Aorta (tissue), 5 donors: Measurements from ENCODE around the gene ERBB4. TPM values are rescaled to one million over a fixed set of nuclear protein-coding genes. Genes with fewer than 3 reads are reported as not detected.

ENCODE experiments used
- ATAC-seq: fragments of 200-7000 bp; cut with Tn5 transposase; one replicate; pipeline ENCODE4 v1.9.1; 2022; ENCODE audit warnings: moderate library complexity; ENCODE audit not compliant: low FRiP score
- DNase-seq, 2 donors: peaks; one replicate each; pipeline ENCODE4 v3.0.0-alpha.2; 2020
- H3K27ac ChIP-seq, 2 donors: one replicate each; pipeline ENCODE4 v1.5.1; 2013; ENCODE audit warnings: low read length in 2 of 2, mild to moderate bottlenecking in 2 of 2, moderate library complexity in 2 of 2, control low read depth in 1 of 2, inconsistent platforms in 1 of 2, low read depth in 1 of 2
- H3K27me3 ChIP-seq, 2 donors: one replicate each; pipeline ENCODE4 v1.6.1; 2013; ENCODE audit warnings: control low read depth in 1 of 2, low read length in 1 of 2, mild to moderate bottlenecking in 1 of 2, moderate library complexity in 1 of 2; ENCODE audit not compliant: insufficient read depth in 2 of 2, control insufficient read depth in 1 of 2
- H3K36me3 ChIP-seq, 2 donors: one replicate each; pipeline ENCODE4 v1.6.1; 2013; ENCODE audit warnings: control low read depth in 1 of 2, low read length in 1 of 2, mild to moderate bottlenecking in 1 of 2; ENCODE audit not compliant: insufficient read depth in 2 of 2, control insufficient read depth in 1 of 2
- H3K4me1 ChIP-seq, 2 donors: one replicate each; pipeline ENCODE4 v1.6.1; 2013; ENCODE audit warnings: low read length in 2 of 2, control low read depth in 1 of 2, mild to moderate bottlenecking in 1 of 2, moderate library complexity in 1 of 2; ENCODE audit not compliant: insufficient read depth in 2 of 2, control insufficient read depth in 1 of 2
- H3K4me3 ChIP-seq, 2 donors: one replicate each; pipeline ENCODE4 v1.5.1; 2013; ENCODE audit warnings: low read length in 2 of 2, control low read depth in 1 of 2, mild to moderate bottlenecking in 1 of 2
- H3K9me3 ChIP-seq: one replicate; pipeline ENCODE4 v1.6.1; 2013; ENCODE audit warnings: mild to moderate bottlenecking, low read length; ENCODE audit not compliant: control insufficient read depth
- WGBS, 2 donors: extraction: QIAGEN DNeasy Blood & Tissue Kit; methylation state at CpG; one replicate each; pipeline ENCODE4 v1.1.7; 2013; 5-methylcytosine and 5-hydroxymethylcytosine counted together
- intact Hi-C, 2 donors: fragments of 100-400 bp; cut with DNase I; formaldehyde crosslinking; loops; one replicate each; pipeline versions ENCODE4 v1.14.2 to v1.15.0; 2022
- polyA plus RNA-seq, 2 donors: library from polyadenylated mRNA; stranded (reverse); fragments of 200-250 nt; gene quantifications; one replicate each; pipeline ENCODE4 v1.2.3, GENCODE V29; 2013
- total RNA-seq, 2 donors: library from RNA; stranded (reverse); fragmentation: NEBNext Ultra II Directional; extraction: Animal tissue kit (Norgen Biotek cat#: 25700); gene quantifications; one replicate each; pipeline ENCODE4 v1.2.1, GENCODE V29; 2021
- donor health status: healthy with polysubstance abuse.
- donor health status: Bipolar disorder and iron deficiency.
- donor health status: DM: no; HTN: no; CAD: no.
- donor health status: DM: no; HTN: no; CAD: no.
- donor health status: DM: yes; HTN: yes; CAD: no.

The ERBB4 gene
- total and polyA plus RNA-seq, 4 donors: 1.3 to 42.0 (median 15.0) TPM

- no peaks in the 10 kb centered on the region for H3K27me3 ChIP-seq
- 92 to 96% methylated on average over 2 of the region's 2 CpGs for WGBS, 2 donors
- intact Hi-C loops: no loop called here
- no peak overlapping the region for H3K27ac ChIP-seq
- H3K9me3 ChIP-seq: no peaks in the 10 kb centered on the region
- DNase-seq (no peak), ATAC-seq (no peak)
- no peaks in the 10 kb centered on the region for H3K4me1 ChIP-seq
- H3K4me3 ChIP-seq: no peak overlapping the region
- H3K36me3 ChIP-seq: no peaks in the 10 kb centered on the region
Observed at GRCh38 chr2:211487733-211488132, 1050.9 kb downstream of the ERBB4 start.

GRCh38 chr2:211479536-211480150 lies 1059.0 kb downstream of the ERBB4 start:
- intact Hi-C loops: no loop called here
- H3K9me3 ChIP-seq: no peaks in the 10 kb centered on the region
- WGBS, 2 donors: 69 to 93% methylated on average over 3 of the region's 3 CpGs
- no peaks in the 10 kb centered on the region for H3K27me3 ChIP-seq
- H3K36me3 ChIP-seq: no peaks in the 10 kb centered on the region
- DNase-seq: no peak
- no peak overlapping the region for H3K27ac ChIP-seq
- no peak overlapping the region for H3K4me3 ChIP-seq
- no peak for ATAC-seq
- peaks cover 0 to 7% of the 10 kb centered on the region in 2 donors for H3K4me1 ChIP-seq

- ATAC-seq (no peak), DNase-seq (no peak)
- Histone ChIP-seq H3K27ac (no peak overlapping the region), H3K36me3 (no peaks in the 10 kb centered on the region), H3K4me1 (peaks cover 2 to 16% of the 10 kb centered on the region in 2 donors), H3K27me3 (no peaks in the 10 kb centered on the region), H3K4me3 (no peak overlapping the region), H3K9me3 (no peaks in the 10 kb centered on the region)
- intact Hi-C loops: no loop called here
- WGBS, 2 donors: 15 to 19% methylated on average over 2 of the region's 2 CpGs
Observed at GRCh38 chr2:211477537-211478275, 1060.9 kb downstream of the ERBB4 start.

GRCh38 chr2:211473116-211473515 lies 1065.5 kb downstream of the ERBB4 start:
- Histone ChIP-seq H3K27me3 (no peaks in the 10 kb centered on the region), H3K4me3 (no peak overlapping the region), H3K27ac (no peak overlapping the region), H3K36me3 (no peaks in the 10 kb centered on the region), H3K4me1 (peaks cover 2 to 13% of the 10 kb centered on the region in 2 donors), H3K9me3 (no peaks in the 10 kb centered on the region)
- DNase-seq (no peak), ATAC-seq (no peak)
- intact Hi-C loops: no loop called here

GRCh38 chr2:211469664-211470059 lies 1068.9 kb downstream of the ERBB4 start:
- DNase-seq (no peak), ATAC-seq (no peak)
- Histone ChIP-seq H3K36me3 (no peaks in the 10 kb centered on the region), H3K27ac (no peak overlapping the region), H3K27me3 (no peaks in the 10 kb centered on the region), H3K4me1 (peaks cover 3 to 11% of the 10 kb centered on the region in 2 donors), H3K4me3 (no peak overlapping the region), H3K9me3 (no peaks in the 10 kb centered on the region)
- WGBS, 2 donors: 93% methylated on average over 3 of the region's 3 CpGs
- intact Hi-C loops: no loop called here

- no peaks in the 10 kb centered on the region for H3K9me3 ChIP-seq
- DNase-seq: no peak
- intact Hi-C loops: no loop called here
- no peaks in the 10 kb centered on the region for H3K36me3 ChIP-seq
- H3K27ac ChIP-seq: no peak overlapping the region
- H3K4me1 ChIP-seq: peaks cover 3 to 11% of the 10 kb centered on the region in 2 donors
- no peaks in the 10 kb centered on the region for H3K27me3 ChIP-seq
- H3K4me3 ChIP-seq: no peak overlapping the region
- 81 to 88% methylated on average over 4 of the region's 4 CpGs for WGBS, 2 donors
- no peak for ATAC-seq
Observed at GRCh38 chr2:211468877-211469663, 1069.5 kb downstream of the ERBB4 start.

GRCh38 chr2:211468217-211468616 lies 1070.4 kb downstream of the ERBB4 start:
- no peak for DNase-seq
- Histone ChIP-seq H3K27me3 (no peaks in the 10 kb centered on the region), H3K4me1 (peaks cover 3 to 4% of the 10 kb centered on the region in 2 donors), H3K36me3 (no peaks in the 10 kb centered on the region), H3K27ac (no peak overlapping the region), H3K9me3 (no peaks in the 10 kb centered on the region), H3K4me3 (no peak overlapping the region)
- intact Hi-C loops: no loop called here
- 76 to 78% methylated on average over 4 of the region's 4 CpGs for WGBS, 2 donors
- ATAC-seq: no peak

- no peak overlapping the region for H3K27ac ChIP-seq
- ATAC-seq (no peak), DNase-seq (no peak)
- intact Hi-C loops: no loop called here
- peaks cover 1 to 3% of the 10 kb centered on the region in 2 donors for H3K4me1 ChIP-seq
- no peaks in the 10 kb centered on the region for H3K27me3 ChIP-seq
- no peaks in the 10 kb centered on the region for H3K36me3 ChIP-seq
- no peaks in the 10 kb centered on the region for H3K9me3 ChIP-seq
- 76 to 80% methylated on average over 3 of the region's 3 CpGs for WGBS, 2 donors
- H3K4me3 ChIP-seq: no peak overlapping the region
Observed at GRCh38 chr2:211463397-211463796, 1075.2 kb downstream of the ERBB4 start.
